Measurements from ENCODE around the gene DUSP16.

DNA sequence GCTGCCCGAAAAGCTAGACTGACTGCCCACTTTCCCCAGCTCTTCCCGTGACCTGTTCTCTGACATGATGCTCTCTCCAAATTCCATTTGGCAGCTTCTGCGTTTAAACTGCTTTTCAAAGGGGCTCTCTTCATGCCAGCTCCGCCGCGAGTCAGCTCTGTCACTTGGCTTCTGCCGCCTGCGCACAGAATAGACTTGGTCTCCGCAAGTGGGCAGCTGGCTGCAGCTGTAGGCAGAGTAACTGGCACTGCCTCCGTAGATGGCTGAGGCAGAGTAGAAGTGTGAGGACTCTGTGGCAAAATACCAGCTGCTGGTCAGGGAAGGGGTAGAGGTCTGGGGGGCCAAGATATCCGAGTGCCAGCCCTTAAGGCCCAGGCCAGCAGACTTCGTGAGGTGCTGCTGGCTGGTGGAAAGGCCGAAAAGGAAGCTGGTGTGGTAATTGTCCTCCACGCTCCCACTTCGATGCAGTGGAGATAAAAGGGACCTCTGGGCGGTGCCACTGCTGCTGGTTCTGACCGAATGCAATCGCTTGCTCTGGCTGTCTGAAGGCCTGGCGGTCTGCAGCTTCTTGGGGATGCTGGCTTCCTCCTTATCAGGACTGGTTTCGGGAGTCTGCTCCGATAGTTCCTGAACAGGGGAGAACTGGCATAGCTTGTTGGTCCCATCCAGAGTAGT, 85.7 kb downstream of the DUSP16 start:
- TF ChIP-seq POLR2AphosphoS5 (IDR thresholded peaks at IDR 0.05; ENCODE audit: low read depth, low read length) (no peak), POLR2A (IDR thresholded peaks at IDR 0.05; ENCODE audit: low read depth, low read length) (no peak), TAF1 (IDR thresholded peaks at IDR 0.05; ENCODE audit: low read depth, low read length) (no peak)
